HL-60/S4 treated with retinoic acid at 250 ng/mL for 4 days and 3 days (cell line): ENCODE data around the gene GRAMD4.
"Not testable (repeated sequence)": the region's sequence is repeated elsewhere in the genome, so short reads cannot be mapped to it uniquely, and the experiment has no call there.

ENCODE experiments used
- in situ Hi-C: fragments of 300-500 bp; cut with MboI; formaldehyde crosslinking; loops from 2 replicates; pipeline ENCODE4 v1.7.0; 2022; ENCODE audit warnings: low sequenced_read_pairs

GRAMD4 gene

DNA sequence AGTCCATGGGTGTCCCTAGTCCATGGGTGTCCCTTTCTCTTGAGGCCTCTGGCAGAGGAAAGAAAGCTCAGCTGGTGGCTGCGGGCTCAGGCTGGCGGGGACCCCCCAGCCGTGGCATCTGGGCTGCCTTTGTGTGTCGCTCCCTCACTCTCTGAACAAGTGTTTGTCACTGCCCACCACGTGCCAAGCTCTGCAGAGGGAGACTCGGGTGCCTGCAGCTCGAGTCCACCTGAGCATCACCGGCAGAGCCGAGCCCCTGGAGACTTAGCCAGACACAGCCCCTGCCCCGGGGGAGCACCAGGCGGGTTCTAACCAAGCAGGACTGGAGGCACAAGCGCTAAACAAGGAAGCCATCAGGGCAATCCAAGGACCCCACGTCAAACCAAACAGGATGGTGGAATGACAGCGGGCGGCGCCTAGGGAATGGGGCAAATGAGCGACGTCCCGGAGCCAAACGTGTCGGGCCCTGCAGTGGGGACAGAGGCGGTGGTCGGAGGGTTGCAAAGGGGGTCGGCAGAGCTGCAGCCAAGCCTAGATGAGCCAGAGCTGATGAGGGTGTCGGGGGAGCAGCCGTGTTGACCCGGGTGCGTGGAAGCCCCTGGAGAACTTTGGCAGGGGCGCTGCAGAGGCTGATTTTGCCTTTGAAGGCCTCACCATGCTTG, 2.1 kb upstream of the GRAMD4 start:
- in situ Hi-C loops = no loop called here

- in situ Hi-C loops = no loop called here
Observed at GRCh38 chr22:46618667-46619066, 1.5 kb upstream of the GRAMD4 start.

- in situ Hi-C loops = no loop called here
Observed at GRCh38 chr22:46619240-46619829, 851 bp upstream of the GRAMD4 start.

DNA sequence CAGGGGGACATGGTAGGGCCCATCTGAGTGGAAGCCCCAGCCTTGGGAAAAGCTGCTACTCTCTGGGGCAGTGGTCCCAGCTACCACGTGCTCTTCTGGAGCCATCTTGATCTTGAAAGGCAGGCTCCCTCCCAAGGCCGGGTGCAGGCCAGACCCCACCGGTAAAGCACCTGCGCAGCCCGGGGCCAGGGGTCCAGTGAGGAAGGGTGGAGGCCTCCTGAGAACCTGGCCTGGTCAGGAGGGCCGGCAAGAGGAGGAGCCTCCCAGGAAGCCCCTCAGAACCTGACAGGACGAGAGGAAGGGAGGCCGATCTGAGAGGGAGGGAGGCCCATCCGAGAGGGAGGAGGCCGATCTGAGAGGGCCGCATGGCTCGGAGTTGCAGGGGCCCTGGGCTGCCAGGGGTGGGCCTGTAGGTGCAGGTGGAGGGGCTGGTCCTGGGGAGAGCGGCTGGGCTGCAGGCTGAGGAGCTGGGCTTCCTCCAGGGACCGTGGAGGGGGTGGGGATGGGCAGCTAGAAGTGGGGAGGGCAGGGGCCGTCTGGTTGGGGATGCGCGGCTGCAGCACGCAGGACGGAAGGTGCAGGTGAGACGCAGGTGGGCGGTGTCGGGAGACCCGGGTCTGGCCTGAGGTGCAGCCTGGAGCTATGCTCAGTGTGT, 529 bp downstream of the GRAMD4 start:
- in situ Hi-C loops = no loop called here

- in situ Hi-C loops = not testable (repeated sequence)
Observed at GRCh38 chr22:46621243-46621930, 1.2 kb downstream of the GRAMD4 start.

DNA sequence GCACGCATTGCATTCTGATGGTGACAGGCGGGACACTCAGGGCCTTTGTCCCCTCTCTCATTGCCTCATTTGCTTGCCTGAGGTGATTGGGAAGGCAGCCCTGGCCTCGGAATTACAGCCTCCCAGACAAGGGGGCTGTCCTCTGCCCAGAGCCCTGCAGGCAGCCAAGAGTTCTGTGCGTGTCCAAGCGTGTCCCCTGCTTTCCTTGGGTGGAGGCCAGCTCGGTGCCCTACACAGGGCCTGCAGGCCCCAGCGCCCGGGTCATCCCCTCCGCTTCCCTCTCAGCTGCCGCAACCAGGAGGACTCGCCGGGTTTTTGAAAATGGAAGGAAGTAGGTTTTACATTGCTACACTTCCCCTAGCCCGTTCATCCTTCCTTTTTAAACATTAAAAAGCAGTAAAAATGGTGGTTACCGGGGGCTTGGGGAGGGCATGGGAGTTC, 1.9 kb downstream of the GRAMD4 start:
- in situ Hi-C loops = no loop called here

GRCh38 chr22:46625113-46625842, 5.1 kb downstream of the GRAMD4 start:
- in situ Hi-C loops = no loop called here

DNA sequence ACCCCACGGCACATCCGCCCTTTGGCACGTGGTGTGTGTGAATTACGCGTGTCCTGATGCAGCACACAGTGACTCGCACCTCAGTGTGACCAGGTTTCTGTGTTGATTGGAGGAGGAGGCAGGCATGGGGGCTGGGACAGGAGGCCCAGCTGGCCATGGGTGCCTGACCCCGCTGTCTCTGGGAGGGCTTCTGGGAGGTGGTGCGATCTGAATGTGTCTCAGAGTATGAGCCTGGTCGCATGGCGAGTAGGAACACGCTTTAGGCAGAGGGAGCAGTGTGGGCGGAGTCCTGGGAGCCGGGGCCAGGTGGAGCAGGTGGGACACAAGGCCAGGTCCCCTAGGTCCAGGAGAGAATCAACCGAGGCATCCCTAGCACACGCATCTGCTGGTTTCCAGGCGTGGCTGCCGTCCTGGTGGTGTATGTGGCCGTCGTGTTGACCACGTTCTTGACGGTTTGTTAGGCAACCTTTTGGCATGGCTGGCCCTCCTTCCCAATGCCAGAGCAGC, 5.7 kb downstream of the GRAMD4 start:
- in situ Hi-C loops = no loop called here

- in situ Hi-C loops = no loop called here
Observed at GRCh38 chr22:46626356-46626755, 6.2 kb downstream of the GRAMD4 start.

DNA sequence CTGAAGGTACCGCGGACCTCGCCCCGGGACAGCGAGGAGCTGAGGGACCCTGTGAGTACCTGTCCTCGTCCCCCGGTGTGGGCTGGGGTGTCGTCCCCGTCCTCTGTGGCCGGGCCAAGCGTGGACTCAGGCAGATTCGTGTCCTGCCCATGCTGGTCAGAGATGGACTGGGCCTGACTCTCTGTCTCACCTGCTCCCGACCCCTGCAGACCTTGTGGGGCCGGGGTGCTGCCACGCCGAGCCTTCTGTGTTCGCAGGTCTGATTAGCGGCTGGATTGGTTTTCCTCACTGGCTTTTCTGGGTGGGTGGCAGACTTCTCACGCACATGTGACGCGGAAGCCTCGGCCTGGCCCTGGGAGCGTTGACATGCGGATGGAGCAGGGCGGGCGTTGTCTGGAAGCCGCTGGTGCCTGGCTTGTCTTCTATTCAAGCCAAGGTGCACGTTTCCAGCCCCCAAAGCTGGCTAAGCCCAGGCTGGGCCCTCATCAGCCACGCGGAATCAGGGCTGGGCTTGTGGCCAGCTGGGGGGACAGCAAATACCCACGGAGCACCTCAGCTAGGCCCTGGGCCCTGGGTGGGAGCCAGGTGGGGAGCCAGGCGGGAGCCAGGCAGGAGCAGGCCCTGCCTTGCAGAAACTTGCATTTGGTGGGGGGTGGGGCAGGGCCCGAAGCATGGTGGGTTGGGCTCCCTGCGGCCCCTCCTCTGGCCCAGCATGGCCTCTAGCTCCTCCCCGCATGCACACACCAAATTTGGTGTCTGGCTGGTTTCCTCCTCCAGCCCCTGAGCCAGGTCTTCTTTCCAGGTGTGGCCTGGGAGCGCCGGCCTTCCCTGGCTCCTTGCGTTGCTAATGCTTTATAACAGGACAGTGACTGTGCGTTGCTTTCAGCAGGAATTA, 7.0 kb downstream of the GRAMD4 start:
- in situ Hi-C loops = no loop called here

- in situ Hi-C loops = no loop called here
Observed at GRCh38 chr22:46627806-46628482, 7.8 kb downstream of the GRAMD4 start.

DNA sequence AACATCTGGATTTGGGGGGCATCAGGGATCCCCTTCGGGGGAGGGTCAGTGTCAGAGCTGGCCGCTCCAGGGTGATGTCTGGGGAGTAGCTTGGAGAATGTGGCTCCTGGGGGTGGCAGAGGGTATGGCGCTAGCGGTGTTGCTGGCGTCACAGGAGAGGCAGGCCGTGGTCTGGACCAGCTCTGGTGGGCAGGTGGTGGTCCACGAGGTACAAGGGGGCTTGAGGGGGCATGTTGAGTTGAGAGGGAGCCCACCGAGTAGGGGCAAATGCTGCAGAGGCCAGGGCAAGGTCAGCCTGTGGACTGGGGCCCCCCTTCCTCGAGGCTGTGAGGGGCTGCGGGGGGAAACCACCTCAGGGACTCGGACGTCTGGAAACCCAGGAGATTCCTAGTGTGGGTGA, 8.6 kb downstream of the GRAMD4 start:
- in situ Hi-C loops = no loop called here

GRCh38 chr22:46629291-46629690, 9.1 kb downstream of the GRAMD4 start:
- in situ Hi-C loops = no loop called here

GRCh38 chr22:46631113-46631512, 10.9 kb downstream of the GRAMD4 start:
- in situ Hi-C loops = no loop called here

DNA sequence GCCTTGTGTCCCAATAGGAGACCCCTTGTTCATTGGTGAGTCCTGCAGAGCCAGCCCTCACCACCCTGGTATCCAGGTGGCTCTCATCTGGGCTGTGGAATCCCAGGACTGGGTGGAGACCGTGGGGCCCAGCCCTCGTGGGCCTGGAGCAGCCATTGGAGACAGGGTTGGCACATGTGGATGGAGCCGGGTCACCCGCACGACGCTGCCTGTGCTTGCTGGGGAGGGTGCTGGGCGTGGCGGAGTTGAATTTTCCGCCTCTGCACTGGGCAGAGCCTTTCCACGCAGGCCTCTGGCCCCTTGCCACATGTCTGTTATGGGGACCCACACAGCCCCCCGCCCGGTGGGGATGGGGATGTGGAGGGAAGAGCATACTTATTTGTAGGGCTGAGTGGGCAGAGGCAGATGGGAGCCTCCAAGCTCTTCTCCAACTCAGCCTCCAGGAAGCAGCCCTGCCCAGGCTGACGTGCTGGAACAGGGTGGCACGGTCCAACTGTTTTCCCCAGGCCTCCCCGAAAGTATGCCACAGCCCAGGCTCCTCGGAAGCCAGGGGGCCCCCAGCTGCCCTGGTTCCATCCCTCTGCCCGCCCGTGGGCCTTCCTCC, 12.6 kb downstream of the GRAMD4 start:
- in situ Hi-C loops = no loop called here

DNA sequence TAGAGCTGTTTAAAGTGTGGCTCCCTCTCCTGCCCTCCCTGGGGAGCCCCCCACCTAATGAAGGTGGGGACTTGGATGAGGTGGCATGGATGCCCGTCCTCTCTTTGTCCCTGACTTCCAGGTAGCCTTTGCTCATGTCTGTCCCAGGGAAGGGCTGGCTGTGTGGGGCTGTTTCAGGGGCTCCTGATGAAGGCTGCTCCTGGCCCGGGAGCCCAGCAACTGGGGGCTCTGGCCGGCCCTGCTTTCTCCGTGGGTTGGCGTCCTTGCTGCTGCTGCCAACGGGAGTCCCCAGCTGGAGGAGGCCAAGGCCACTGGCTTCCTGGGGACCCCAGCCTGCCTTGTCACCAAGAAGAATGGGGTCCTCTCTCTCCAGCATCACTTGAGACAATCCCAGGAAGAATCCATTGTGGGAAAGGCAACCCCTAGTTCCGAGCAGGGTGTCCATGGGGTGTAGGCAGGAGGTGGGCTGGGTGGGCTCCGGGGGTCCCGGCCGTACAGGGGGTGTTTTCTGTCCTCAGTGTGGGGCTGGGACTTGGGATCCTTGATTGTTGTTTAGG, 13.2 kb downstream of the GRAMD4 start:
- in situ Hi-C loops = no loop called here

- in situ Hi-C loops = no loop called here
Observed at GRCh38 chr22:46634011-46634699, 14.0 kb downstream of the GRAMD4 start.
